Stimulated activated naive CD4-positive, alpha-beta T cell (primary cell): ENCODE measurements around the gene RNF217.
A peak's percentile ranks its signal among the peaks of the same experiment; 100 is the strongest.
"Not testable (repeated sequence)": the region's sequence is repeated elsewhere in the genome, so short reads cannot be mapped to it uniquely, and the experiment has no call there.

Experiments used
- DNase-seq, 6 experiments: peaks; one replicate each; lab custom pipeline; 2025; lab: John Stamatoyannopoulos, UW

Gene RNF217, protein sequence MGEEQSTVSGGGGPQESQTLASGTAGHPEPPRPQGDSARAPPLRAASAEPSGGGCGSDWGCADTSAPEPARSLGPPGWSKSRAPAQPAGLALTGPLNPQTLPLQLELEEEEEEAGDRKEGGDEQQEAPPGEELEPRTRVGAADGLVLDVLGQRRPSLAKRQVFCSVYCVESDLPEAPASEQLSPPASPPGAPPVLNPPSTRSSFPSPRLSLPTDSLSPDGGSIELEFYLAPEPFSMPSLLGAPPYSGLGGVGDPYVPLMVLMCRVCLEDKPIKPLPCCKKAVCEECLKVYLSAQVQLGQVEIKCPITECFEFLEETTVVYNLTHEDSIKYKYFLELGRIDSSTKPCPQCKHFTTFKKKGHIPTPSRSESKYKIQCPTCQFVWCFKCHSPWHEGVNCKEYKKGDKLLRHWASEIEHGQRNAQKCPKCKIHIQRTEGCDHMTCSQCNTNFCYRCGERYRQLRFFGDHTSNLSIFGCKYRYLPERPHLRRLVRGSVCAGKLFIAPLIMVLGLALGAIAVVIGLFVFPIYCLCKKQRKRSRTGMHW

DNA sequence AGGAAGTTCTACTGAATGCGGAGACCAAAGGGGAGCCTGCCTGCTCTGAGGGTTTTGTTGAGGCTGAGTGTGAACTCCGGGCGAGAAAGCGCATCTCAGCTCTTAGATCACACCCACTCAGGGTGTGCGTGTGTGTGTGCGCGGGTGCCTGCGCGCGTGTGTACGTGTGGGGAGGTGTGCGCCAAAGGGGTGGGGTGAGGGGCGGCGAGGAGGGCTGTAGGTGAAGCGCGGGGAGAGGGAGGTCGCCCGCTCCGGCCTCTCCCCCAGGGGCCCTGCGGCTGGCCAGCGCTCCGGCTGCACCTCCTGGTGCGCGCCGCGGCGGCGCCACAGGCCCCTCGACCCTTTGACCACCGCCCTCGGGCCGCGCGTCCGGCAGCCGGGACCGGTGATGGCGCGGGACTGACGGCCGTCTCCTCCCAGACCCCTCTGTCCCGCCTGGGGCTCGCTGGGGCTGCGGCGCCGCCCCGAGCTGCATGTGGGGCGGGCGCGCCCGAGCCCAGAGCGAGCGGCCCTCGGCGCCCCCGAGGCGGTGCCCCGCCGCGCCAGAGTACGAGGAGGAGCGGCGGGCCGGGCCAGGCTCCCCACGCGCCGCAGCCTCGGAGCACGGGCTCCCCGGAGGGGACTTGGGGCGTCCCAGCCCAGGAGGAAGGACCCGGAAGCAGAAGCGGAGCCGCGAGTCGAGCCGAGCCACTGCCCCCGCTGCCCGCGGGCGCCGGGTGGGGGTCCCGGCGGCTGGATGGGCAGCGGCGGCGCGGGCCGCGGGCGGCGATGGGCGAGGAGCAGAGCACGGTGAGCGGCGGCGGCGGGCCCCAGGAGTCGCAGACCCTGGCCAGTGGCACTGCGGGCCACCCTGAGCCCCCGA lies at the start of gene RNF217:
Gene RNF217 (plus strand): TSS at position 661 of the 862 bp plus-strand sequence. CDS start 108 bp downstream, at position 769.
- DNase-seq: peak in 1 of 6 experiments; percentile 3

GRCh38 chr6:124913056-124913455 lies 49.2 kb upstream of the RNF217 start:
- no peak for DNase-seq

- no peak for DNase-seq
Measured at GRCh38 chr6:124917769-124918168, 44.5 kb upstream of the RNF217 start.

- not testable (repeated sequence) for DNase-seq
Measured at GRCh38 chr6:124919703-124920102, 42.5 kb upstream of the RNF217 start.

- no peak for DNase-seq
Measured at GRCh38 chr6:124924333-124924759, 37.9 kb upstream of the RNF217 start.

GRCh38 chr6:124926435-124926834 lies 35.8 kb upstream of the RNF217 start:
- no peak for DNase-seq

DNA sequence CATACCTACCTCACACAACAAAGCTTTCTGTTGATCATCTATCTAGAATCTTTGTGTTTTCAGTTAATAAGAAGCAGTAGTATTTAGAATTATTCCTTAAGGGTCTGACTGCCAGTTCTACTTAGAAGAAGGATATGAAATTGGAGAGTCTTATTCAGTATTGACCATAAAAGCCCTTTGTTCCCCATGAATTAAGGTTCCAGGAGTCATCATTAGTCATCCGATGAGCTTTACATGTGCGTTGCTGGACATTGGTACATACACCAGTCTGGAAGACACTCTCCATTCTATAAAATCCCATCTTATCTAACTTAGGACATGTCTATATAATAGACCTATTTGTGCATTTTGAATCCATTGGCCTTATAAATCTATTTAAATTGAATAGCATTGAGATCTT lies 34.4 kb upstream of the RNF217 start:
- DNase-seq: no peak

DNA sequence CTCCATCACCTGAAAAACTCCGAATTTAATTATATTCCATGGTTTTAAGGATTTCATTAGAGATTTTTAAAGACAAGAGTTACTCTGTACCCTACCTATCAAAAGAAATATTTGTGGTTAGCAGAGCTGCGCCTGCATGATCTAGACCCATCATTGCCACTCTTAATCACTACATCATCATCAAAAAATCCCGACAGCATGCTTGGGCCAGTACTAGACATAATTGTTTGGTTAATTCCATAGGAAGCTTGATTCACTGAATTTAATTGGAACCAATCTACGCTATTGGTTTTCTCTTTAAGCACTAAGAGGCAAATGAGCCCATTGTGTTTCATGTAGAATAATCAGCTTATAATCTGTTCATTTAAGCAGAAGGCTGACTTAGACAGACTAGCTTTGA lies 33.4 kb upstream of the RNF217 start:
- no peak for DNase-seq

- no peak for DNase-seq
Measured at GRCh38 chr6:124937645-124938044, 24.6 kb upstream of the RNF217 start.

DNA sequence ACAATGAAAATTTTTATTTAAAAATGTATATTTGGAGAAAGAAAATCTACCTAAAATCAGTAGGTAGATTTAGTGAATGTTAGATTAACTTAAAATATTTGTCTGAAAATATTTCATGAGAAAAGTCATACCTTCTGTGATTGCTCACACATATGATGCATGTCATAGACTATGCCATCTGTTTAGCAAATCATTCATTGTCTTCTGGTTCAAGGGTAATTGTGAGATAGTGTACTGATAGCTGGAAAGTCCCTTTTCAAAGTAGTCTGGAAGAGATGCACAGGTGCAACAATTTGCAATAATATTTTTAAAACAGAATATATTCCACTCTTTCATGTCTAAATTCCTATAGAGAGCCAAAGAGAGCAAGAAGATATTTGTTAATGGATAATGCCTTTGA lies 21.0 kb upstream of the RNF217 start:
- DNase-seq: no peak

- DNase-seq: no peak
Measured at GRCh38 chr6:124943658-124944057, 18.6 kb upstream of the RNF217 start.

GRCh38 chr6:124947971-124948451 lies 14.2 kb upstream of the RNF217 start:
- no peak for DNase-seq

DNA sequence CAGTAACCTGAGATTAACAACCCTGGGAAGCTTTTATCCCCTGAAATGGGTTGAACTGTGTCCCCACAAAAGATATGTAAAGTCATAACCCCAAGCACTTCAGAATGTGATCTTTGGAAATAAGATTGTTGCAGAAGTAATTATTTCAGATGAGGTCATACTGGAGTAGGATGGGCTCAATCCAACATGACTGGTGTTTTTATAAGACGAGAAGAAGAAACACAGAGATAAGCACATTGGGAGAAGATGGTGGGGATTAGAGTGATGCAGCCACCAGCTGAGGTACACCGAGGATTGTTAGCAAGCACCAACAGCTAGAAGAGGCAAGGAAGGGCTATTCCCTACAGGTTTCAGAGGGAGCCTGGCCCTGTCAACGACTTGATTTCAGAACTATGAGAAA lies 12.5 kb upstream of the RNF217 start:
- no peak for DNase-seq

GRCh38 chr6:124953808-124954207 lies 8.4 kb upstream of the RNF217 start:
- DNase-seq: no peak

DNA sequence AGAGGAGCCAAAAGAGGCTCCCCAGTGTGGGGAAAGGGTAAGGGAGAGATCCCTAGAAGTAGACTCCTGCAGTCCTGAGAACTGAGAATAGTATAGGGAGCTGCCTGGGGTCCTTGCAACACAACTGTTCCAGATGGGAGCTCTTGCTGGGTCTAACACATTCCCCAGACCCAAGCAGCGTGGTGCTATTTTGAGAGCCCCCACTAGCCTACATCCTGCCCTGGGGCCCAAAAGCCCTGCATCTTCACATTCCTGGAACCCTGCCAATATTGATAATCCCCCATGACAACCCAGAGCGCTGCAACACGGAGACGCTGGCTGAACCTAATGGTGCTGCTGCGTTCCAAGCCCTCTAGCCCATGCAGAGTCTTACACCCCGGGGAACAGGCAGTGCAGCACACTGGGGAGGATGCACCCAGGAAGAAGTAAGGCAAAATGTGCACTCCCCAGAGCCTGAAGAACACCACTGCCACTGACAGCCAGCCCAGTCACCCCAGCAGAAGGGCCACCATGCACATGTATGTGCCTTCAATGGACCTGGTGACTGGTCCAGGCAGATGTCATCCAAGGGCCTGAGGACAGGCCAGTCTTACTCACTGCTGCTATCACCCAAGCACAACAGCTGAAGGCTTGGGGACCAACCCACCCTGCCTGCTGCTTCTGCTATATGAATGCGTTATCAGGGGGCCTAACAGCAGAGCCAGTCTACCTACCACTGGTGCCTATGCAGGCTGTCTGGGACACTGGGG lies 7.0 kb upstream of the RNF217 start:
- DNase-seq: no peak

DNA sequence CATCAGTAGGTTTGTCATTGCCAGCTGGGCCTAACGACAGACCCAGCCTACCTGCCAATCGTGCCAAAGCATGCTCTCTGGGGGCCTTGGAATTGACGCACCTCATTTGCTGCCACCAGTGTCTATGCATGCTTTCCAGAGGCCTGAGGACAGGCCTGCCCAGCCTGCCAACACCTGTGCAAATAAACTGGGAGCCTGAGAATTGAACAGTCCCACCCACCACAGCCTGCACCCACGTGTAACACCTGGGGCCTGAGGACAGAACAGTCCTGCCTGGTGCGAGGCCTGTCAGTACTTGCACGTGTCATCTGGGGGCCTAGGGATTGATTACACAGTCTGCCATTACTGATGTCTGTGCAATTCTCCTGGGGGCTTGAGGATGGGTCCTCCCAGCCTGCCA lies 6.2 kb upstream of the RNF217 start:
- no peak for DNase-seq

DNA sequence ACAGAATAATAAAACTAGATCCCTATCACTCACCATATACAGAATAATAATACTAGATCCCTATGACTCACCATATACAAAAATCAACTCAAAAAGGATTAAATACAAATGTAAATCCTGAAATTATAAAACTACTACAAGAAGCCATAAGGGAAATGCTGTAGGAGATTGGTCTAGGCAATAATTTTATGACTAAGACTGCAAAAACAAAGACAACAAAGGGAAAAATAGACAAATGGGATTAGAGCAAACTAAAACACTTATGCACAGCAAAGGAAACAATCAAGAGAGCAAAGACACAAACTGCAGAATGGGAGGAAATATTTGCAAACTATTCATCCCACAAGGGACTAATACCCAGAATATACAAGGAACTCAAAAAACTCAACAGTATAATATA lies 4.1 kb upstream of the RNF217 start:
- DNase-seq: no peak

DNA sequence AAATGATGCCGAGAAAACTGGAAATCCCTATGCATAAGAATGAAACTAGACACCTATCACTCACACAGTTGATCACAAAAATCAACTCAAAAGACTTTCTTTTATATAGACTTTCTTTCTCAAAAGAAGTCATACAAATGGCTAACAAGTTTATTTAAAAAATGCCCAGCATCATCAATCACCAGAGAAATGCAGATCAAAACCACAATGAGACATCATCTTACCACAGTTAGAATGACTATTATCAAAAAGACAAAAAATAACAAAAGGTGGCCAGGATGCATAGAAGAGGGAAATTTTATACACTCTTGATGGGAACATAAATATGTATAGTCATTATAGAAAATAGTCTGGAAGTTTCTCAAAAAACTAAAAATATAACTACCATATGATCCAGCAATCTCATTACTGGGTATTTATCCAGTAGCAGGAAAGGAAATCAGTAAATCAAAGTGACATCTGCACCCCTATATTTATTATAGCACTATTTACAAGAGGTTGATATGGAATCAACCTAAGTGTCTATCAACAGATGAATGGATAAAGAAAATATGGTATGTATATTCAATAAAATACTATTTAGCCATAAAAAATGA lies 3.4 kb upstream of the RNF217 start:
- DNase-seq: no peak

- no peak for DNase-seq
Measured at GRCh38 chr6:124960757-124961463, 1.3 kb upstream of the RNF217 start.

DNA sequence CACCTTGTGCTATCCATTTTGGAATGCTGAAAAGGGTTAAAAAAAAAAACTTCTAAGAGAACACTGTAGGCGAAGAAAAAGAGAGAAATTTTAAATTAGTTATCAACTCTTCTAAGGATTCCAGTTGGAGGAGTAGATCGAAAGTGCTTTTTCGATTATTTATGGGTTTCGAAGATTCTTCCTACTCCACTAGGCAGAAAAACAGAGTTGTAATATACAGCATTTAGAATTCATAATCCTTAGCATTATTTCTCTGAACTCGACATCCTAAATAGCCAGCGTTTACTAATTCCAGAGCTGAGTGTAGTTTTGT lies 817 bp upstream of the RNF217 start:
- DNase-seq: no peak
